HG03432 (cell line): Measurements from ENCODE around the gene SPTBN1.

Experiments used
- ATAC-seq: cut with Tn5 transposase; IDR thresholded peaks from one replicate; pipeline ENCODE4 v1.9.1; 2021; ENCODE audit warnings: mild to moderate bottlenecking, moderate library complexity; ENCODE audit not compliant: unreplicated experiment

The SPTBN1 gene

DNA sequence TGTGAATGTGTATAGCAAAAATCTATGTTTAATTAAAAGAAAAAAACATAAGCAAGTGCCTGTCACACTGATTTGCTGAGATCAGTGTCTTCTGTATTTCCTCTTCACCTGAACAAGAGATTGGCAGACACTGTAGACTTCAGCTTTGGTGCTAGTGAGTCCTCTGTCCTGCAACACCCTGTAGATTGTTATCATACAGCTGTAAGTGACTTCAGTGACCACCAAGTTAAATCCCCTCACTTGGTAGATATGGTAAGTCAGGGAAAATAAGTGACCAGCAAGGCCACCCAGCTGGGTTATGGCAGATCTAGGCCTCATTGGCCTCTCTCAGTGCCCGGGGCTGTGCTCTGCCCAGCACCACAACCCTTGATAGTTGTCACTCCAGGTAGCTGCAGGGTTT lies 147.7 kb downstream of the SPTBN1 start:
- ATAC-seq, result no peak

DNA sequence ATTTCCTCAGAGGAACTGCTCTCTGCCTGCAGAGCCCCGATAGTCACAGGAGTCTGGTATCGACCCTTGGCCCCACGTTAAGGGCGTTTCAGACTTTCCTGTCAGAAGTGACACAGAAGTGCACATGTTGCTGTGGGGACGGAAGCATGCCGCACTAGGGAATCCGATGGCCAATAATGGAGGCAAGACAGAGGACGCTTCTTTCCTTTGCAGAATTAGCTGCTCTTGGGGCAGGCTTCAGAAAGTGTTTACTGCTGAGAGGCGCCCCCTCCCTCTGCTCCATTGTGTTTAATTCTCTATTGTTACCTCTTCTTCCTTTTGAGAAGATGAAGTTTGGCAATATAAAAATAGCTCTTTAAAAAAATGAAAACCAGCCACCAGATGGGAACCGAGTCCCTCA lies 148.7 kb downstream of the SPTBN1 start:
- peak; percentile 43 for ATAC-seq

DNA sequence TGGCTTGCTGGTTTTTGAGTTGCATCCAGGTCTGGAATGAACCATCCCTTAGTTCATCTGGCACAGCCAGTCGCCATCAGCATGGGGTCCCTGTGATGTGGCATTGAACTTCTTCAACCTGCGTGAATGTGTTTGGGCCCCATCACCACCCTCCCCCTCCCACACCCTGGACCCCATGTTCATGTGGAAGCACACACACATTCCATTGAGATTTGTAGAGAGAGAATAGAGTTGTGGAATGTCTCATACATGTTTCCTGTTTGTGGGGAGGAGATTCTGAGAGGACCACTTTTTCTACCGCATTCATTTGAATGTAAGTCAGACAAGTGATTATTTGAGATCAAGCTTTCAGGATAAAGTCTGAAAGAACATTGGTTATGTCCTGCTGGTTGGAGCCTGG lies 149.7 kb downstream of the SPTBN1 start:
- ATAC-seq, result no peak

DNA sequence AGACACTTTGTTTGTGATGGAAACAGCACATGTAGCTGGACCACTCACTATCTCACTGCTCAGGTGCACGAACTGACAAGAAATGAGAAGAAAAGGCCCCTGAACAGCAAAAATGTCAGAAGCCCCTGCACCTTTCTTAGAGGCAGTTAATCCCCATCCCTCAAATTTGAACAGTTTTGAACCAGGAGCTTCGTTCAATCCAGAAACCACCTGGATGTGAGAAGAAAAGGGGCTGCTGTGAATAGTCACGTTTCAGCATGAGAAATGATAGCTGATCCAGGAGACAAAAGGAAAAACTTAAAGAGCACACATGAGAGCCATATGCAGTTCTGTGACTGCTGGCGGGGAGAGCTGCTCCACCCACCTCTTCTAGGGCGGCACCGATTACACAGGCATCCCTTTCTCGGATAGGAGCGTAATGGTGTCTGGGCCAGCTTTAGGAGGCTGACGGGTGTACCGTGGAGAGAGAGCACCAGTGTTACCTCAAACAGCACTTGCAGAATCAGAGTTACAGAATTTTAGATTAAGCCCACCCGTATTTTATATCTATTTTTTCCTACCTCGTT lies 150.3 kb downstream of the SPTBN1 start:
- no peak for ATAC-seq

DNA sequence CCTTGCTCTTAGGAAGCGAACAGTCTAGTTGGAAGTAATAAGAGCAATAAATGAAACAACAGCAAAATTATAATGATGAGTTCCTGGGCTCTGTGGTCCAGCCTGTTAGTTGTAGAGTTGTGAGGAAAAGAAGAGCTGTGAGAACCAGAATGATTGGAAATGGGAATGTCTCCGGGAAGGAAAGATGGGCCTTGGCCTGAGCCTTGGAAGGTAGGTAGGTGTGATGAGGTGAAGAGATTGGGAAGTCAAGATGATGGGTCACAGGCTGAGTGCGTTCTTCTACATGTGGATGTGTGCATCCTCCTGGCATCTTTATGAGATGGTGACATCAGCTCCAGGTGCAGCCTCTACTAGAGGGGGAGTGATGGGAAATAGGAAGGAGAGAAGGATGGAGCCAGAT lies 152.1 kb downstream of the SPTBN1 start:
- ATAC-seq, result no peak

DNA sequence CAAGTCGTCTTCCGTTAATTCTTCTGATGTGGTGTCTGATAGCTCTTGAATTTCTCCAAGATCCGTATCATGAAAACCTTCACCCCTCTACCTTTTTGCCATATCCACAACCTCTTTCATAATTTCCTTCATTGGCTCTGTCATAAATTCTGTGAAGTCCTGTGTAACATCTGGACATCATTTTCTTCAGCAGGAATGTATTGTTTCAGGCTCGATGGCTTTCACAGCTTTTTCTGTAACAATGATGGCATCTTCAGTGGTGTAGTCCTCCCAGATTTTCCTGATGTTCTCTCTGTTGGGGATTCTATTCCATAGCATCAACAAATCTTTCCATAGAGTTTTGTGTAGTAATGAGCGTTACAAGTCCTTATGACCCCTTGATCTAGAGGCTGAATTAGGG lies 153.1 kb downstream of the SPTBN1 start:
- no peak for ATAC-seq

DNA sequence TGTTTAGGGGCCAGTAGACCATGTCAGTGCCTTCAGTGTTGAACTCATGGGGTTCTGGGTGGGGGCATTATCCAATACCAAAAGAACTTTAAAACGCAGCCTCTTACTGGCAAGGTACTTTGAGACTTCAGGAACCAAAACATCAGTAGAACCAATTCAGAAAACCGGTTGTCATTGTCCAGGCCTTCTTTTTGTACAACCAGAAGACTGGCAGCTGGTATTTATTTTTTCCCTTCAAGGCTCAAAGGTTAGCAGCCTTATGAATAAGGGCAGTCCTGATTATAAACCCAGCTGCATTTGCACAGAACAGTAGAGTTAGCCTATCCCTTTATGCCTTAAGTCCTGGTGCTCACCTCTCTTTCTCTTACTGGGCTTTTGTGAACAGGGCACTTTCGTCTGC lies 153.5 kb downstream of the SPTBN1 start:
- ATAC-seq, result no peak

DNA sequence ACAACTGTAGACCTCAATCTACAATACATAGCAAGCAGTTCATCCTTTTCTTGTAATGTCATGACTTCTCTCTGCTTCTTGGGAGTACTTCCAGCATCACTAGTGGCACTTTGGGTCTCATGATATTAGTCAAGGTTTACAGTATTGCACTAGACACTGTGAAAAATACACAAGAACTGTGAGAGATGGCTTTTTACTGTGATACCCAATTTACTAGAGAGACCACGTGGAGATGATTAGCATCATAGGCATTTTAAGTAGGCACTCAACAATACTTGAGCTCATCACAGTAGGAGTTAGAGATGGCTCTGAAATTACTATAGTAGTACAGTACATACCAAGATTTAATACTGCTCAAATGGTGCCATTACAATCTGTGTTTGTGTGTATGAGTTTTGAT lies 154.6 kb downstream of the SPTBN1 start:
- ATAC-seq, result no peak

DNA sequence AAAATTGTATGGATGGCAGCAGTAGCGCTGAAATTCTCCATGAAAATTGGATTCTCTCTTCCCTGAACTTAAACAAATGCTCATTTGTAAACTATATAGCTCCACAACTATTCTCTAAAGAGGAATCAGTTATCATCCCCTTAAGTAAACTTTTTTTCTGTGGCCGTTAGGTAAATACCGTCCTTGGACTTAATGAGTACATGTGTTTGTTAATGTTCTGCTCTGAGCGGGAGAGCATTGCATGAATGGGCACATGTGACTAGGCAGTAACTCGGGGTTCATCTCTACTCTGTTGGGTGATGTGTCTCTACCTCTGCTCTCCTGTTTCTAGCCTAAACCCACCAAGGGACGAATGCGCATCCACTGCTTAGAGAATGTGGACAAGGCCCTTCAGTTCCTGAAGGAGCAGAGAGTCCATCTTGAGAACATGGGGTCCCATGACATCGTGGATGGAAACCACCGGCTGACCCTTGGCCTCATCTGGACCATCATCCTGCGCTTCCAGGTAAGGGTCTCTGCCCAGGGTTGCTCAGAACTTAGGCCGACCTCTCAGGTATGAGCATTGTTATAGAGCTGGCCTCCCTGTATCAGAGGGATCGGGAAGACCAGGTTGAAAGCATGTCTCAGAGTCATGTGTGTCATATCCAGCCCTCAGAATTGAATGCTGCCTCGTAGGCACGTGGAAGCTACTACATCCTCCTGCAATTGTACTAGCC lies 155.9 kb downstream of the SPTBN1 start:
- no peak for ATAC-seq

DNA sequence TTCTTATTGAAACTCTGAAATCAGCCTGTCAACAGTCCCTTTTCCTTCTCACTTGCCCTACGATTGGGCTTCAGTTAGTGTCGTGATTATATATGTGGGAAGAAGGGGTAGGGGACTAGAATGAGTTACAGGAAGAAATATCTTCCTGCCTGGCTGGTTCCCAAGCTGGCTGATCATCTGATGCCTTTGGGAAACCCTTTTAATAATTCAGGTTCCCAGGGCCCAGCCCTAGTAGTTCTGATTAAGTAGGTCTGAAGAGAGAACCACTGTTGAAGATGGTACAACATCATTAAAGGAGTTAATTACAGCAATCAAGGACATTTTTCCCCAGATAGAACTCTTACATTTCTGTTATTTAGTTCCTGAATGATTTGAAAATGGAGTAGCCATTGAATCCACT lies 157.3 kb downstream of the SPTBN1 start:
- no peak for ATAC-seq

DNA sequence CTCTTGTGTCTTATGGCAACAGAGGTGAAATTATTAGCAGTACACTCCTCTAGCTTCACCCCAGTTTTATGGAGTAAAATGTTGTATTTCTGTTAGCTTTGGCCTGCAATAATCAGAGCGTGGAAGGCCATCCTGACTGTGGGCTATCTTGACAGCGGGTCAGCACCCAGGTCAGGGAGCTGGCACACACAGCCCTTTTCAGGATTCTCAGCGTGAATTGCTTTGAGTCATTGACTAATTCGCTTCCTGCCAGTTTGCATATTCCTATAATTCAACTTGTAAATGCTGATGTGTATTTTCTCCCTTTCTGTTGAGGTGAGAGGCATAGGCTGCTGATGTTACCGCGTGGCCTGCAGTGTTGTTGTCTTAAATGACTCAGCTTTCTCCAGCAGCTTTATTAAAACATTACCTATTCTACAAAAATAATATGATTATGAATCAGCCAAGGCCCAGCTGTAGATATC lies 157.7 kb downstream of the SPTBN1 start:
- peak; percentile 61 for ATAC-seq

DNA sequence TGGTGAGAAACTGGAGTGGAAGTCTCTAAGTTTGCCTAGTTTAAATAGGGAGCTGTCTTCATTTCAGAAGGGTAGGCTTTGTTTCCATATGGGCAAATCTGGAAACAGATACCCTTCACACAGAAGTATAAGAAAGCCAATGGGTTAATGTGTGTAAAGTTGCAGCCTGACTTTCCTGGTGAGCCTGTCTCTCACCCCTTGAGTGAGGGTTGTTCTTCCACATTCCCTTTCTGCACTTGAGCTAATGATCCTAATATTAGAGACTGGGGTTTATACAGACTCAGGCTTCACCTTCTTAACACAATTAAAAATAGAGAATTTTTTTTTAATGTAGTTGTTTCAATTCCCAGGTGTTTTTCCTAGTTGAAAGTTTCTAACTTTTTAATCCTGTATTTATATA lies 158.7 kb downstream of the SPTBN1 start:
- no peak for ATAC-seq

DNA sequence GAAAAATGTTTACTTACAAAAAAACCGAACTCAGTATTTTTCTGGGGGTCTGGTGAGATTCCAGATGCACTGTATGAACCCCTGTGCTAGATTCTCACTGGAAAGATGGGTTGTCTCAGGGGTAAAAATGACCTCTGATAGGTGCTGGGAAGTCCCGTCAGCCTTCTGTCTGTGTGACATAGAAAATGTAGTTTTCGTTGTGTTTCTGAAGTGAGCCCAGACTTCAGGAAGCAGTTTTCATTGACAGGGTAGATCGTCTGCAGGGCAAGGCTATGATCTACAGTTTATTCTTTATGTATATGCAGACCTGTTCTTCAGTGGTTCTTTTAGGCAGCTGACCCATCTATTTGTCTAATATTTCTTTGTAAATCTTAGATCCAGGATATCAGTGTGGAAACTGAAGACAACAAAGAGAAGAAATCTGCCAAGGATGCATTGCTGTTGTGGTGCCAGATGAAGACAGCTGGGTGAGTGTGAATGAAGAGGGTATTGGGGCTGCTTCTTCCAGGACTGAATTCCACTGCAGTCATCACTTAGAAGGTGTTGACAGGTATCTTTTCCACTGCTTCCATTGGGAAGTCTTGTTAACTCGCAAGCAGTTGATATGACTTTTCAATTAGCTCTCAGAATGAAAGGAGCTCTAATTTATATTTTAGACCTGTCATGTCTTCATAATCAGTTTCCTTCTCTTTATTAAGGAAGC lies 159.9 kb downstream of the SPTBN1 start:
- ATAC-seq, result no peak

DNA sequence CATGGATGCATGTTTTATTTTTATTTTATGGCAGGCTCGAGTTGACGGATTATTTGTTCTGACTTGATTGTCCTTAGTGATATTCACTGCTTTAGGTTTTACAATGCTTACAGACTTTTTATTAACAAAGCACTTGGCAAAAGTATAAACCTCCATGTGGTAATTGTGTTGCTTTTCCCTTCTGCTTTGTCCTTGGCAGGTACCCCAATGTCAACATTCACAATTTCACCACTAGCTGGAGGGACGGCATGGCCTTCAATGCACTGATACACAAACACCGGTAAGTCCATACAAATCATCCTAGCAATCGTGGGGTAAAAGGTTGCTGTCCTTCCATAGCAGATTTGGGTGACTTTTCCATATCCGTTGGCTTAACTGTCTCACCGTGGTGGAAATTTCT lies 161.3 kb downstream of the SPTBN1 start:
- ATAC-seq, result no peak

DNA sequence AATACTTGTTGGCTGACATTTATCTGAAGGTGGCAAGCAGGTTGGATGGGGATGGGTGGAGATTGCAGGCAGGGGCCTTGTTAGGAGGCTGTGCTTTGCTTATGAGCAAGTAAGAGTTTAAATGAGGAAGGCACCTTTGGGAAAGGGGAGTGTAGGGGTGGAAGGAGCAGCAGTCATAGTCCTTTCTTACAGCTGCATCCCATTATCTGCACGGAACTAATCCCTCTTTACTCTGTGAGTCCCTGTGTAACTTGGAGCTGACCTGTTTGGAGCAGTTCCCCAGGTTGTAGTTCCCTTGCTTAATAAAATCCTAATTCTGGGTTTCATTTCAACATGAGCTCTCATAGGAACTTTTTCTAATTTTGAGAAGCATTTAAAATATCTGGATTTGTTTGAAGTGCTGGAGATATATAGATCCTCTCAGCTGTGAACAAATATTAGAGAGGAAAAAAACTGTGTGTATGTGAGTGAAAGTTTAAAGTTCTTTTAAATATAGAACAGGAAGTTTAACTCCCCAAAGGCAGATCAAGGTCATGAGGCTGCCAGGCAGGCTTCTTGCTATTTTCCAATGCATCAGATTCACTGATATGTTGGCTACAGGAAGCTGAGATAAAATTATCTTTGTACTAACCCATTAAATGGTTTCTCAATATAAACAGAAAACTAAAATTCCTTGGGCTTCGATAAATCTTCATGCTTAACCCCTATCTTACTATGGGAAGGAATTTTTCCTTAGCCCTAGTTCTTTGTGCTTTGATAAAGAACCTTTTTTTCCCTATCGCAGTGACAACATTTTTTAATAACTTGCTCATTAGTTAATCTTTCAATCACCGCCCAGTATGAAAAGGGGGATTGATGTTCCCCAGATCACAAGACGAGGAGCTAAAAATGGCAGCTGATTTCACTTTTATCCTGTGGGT lies 162.8 kb downstream of the SPTBN1 start:
- ATAC-seq, result no peak

DNA sequence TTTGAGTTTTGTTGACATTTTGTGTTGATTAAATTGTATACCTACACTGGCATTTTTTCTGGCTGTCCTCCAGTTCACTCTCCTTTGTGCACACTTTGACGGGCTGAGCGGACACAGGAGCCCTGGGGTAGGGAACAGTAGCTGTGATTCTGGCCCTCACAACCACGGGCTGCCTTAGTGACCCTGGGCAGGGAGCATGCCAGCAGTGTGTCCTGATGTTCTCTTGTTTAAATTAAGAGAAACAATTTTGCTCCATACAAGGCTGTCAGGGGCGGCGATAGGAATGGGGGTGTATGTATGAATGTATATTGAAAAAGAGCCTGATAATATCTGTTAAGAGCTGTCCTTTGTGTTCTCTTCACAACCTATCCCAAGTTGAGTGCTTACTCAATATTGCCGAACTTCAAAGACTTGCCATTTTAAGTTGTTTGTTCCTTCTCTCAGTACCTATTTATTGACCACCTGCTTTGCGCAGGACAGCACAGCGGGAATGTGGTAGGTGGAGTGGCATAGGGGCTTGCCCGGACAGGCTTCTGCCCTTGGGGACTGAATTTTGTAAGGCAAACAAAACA lies 163.6 kb downstream of the SPTBN1 start:
- no peak for ATAC-seq

DNA sequence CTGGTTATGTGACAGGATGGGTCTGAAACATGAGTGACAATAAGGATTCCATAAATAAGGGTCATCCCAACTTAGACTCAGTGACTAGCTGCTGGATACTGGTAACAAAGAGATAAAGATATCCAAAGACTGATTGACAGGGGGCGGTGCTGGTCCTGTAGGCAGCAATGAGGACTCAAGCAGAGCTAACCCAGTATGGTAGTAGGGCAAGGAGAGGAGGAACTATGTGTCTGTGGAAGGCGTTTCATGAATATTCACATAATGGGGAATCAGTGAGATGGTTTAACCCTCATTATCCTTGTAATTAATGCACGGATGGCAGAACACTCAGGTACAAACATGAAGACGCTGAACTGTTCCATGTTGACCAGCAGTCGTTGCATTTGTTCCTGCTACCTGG lies 164.8 kb downstream of the SPTBN1 start:
- ATAC-seq, result no peak

DNA sequence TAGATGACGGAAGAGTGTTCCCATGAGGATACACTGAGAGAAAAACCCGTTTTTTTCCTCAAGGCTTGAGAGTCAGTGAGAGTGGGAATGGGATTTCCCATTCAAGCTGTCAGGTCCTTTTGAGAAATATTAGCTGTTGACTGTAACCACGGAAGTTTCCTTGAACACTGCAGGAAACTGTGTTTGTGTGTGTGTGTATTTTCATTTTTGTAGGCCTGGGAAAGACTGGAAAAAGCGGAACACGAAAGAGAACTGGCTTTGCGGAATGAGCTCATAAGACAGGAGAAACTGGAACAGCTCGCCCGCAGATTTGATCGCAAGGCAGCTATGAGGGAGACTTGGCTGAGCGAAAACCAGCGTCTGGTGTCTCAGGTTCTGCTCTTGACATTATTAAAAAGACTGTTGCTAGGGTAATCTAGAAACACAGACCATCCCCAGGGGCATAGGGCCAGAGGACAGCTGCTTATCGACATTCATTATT lies 168.5 kb downstream of the SPTBN1 start:
- ATAC-seq, result no peak

DNA sequence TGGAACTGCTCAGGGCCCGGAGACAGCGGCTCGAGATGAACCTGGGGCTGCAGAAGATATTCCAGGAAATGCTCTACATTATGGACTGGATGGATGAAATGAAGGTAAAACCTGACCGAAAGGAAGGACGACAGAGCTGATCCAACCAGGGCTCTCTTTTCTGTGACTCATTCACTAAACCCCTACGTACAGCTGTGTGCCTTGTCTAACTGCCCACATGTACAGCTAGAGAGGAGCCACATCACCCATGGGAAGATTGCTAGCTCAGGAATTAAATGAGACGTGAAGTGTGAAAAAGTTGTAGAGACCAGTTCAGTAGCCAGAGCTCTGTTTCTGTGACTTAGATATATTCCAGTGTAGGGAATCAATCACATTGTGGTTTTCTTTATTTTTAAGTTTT lies 170.0 kb downstream of the SPTBN1 start:
- ATAC-seq, result no peak

DNA sequence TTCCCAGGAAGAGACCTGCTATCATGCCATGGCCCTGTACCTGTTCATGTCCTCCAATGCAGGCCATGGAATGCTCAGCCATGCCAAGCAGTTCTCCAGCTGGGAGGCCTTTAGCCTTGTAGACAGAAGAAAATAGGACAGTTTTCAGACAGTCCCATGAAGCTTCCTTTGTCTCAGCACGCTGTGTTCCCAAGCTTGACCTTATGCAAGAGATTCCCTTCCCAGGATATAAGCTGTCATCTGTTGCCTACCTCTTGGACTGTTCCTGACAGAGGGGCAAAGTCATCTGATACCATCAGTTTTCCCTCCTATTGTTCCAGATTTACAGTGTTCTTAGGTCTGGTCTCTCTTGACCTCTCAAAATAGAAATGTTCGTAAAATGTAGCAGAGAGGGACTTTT lies 170.8 kb downstream of the SPTBN1 start:
- ATAC-seq, result no peak

DNA sequence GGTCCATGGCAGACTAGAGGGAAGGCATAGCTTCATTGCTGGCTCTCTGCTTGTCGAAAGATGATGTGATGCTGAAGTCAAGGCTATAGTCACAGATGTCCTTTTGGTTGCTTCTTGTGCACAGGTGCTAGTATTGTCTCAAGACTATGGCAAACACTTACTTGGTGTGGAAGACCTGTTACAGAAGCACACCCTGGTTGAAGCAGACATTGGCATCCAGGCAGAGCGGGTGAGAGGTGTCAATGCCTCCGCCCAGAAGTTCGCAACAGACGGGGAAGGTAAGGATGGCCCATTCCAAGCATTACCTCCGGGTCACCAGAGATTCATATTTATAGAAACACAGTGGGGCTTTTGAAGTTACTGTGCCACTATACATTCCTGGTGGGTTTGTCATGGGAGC lies 171.8 kb downstream of the SPTBN1 start:
- no peak for ATAC-seq
